ENCODE measurements around the gene AIRE. TPM values are rescaled to one million over a fixed set of nuclear protein-coding genes. Genes with fewer than 3 reads are reported as not detected.

Gene AIRE
- total and polyA plus RNA-seq, 2 of the 13 experiments (the other 11 are each of a cell fraction or from before 2014, with no cell fraction given): not detected

DNA sequence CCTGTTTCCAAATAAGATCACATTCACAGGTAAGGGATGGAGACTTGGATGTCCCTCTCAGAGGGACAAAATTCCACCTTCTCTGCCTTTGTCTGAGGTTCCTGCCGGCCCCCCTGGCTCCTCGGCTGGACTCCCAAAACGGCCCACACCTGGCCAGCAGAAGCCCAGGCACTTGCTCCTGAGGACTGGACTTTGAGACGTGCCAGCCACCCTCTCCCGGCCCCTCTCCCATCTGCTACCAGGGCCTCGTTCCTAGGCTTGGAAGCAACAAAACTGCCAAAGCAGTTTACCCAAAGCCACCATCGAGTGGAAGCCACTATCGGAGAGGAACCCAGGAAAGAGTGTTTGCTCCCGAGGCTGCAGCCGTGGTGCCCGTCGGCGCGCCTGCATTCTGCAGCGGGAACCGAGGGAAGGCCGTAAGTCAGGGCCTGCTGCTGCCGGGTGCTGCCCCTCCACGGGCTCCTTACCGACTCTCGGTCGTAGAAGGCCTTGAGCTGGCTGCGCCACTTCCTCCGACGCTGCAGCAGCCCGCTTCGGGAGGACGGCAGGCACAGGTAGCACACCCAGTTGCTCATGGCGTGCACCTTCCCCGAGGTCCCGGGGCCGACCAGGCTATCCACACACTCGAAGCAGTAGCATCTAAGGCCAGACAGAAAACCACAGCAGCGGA, 27.5 kb upstream of the AIRE start:
- no peaks in the 10 kb centered on the region for H3K9me3 ChIP-seq (ENCODE audit: low read length)
- H4K20me1 ChIP-seq (ENCODE audit: insufficient read depth, low read length): no peaks in the 10 kb centered on the region
- H3K4me2 ChIP-seq (ENCODE audit: low read depth, low read length): no peak overlapping the region
- H3K9ac ChIP-seq (ENCODE audit: insufficient read depth, low read depth, low read length): no peak overlapping the region
- peaks cover 15% of the 10 kb centered on the region for H3K4me1 ChIP-seq (ENCODE audit: insufficient read depth, low read length)
- peak; percentile 21 for ATAC-seq
- DNase-seq (ENCODE audit: low spot score): no peak
- POLR2A ChIA-PET: no interaction called here
- 63% methylated on average over 20 of the region's 34 CpGs for WGBS (ENCODE audit: low lambda C conversion rate)
- in situ Hi-C loops (cut with HindIII; ENCODE audit: extremely low pct_ligation_motif_present, low pct_unique_long_range_greater_than_20kb) (no loop called here), intact Hi-C loops (cut with micrococcal nuclease; ENCODE audit: unreplicated experiment) (no loop called here)
- TF ChIP-seq PCBP2 (optimal IDR thresholded peaks at IDR 0.05; ENCODE audit: low read depth, low read length, poor library complexity, severe bottlenecking) (no peak), ZBTB38 (CRISPR knock-in tag; IDR thresholded peaks at IDR 0.05) (0 out of 2 replicates have a peak, but pooled peaks have one; percentile 34), FOXK1 (CRISPR knock-in tag; IDR thresholded peaks at IDR 0.05; ENCODE audit: borderline replicate concordance, low read depth) (0 out of 2 replicates have a peak, but pooled peaks have one; percentile 10), HNF4A (CRISPR knock-in tag; IDR thresholded peaks at IDR 0.05) (peak; percentile 14; the same call in 1 of the 2 replicates), ZNF10 (CRISPR knock-in tag; IDR thresholded peaks at IDR 0.05; ENCODE audit: borderline replicate concordance, low read depth) (no peak), ZNF781 (CRISPR knock-in tag; IDR thresholded peaks at IDR 0.05; ENCODE audit: borderline replicate concordance, not compliant biosample characterization) (no peak)
- TF ChIP-seq, protein P1, sequence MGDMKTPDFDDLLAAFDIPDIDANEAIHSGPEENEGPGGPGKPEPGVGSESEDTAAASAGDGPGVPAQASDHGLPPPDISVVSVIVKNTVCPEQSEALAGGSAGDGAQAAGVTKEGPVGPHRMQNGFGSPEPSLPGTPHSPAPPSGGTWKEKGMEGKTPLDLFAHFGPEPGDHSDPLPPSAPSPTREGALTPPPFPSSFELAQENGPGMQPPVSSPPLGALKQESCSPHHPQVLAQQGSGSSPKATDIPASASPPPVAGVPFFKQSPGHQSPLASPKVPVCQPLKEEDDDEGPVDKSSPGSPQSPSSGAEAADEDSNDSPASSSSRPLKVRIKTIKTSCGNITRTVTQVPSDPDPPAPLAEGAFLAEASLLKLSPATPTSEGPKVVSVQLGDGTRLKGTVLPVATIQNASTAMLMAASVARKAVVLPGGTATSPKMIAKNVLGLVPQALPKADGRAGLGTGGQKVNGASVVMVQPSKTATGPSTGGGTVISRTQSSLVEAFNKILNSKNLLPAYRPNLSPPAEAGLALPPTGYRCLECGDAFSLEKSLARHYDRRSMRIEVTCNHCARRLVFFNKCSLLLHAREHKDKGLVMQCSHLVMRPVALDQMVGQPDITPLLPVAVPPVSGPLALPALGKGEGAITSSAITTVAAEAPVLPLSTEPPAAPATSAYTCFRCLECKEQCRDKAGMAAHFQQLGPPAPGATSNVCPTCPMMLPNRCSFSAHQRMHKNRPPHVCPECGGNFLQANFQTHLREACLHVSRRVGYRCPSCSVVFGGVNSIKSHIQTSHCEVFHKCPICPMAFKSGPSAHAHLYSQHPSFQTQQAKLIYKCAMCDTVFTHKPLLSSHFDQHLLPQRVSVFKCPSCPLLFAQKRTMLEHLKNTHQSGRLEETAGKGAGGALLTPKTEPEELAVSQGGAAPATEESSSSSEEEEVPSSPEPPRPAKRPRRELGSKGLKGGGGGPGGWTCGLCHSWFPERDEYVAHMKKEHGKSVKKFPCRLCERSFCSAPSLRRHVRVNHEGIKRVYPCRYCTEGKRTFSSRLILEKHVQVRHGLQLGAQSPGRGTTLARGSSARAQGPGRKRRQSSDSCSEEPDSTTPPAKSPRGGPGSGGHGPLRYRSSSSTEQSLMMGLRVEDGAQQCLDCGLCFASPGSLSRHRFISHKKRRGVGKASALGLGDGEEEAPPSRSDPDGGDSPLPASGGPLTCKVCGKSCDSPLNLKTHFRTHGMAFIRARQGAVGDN (CRISPR knock-in tag; IDR thresholded peaks at IDR 0.05): peak; percentile 37
- H3K79me2 ChIP-seq (ENCODE audit: insufficient read depth, low read length): no peaks in the 10 kb centered on the region
- no peak overlapping the region for H3K27ac ChIP-seq (ENCODE audit: extremely low read length, insufficient read depth, low read length)
- H2AFZ ChIP-seq (ENCODE audit: low read length): no peak overlapping the region
- FAIRE-seq: no peak
- peaks cover 0 to 6% of the 10 kb centered on the region in 2 experiments; a peak in 1 of 5 replicates for H3K27me3 ChIP-seq (ENCODE audit: control insufficient read depth in 1 of 2, insufficient read depth in 2 of 2, low read length in 2 of 2)
- CTCF ChIA-PET (ENCODE audit: low intra/inter-chr PET ratio, low total read pairs): no interaction called here
- no TSS peak for BruUV-seq (replicated peaks)
- H3K4me3 ChIP-seq (replicated peaks in 1 of 3; ENCODE audit: insufficient read depth in 1 of 3, low read depth in 2 of 3, low read length in 3 of 3): no peak overlapping the region
- no peaks in the 10 kb centered on the region for H3K36me3 ChIP-seq (replicated peaks in 1 of 2; ENCODE audit: control insufficient read depth in 1 of 2, insufficient read depth in 2 of 2, low read length in 2 of 2)

Data from HepG2 (cell line).